Loucy (cell line): ENCODE results near the gene KIRREL1.

ENCODE experiments used
- CTCF ChIP-seq: fragments of 200-600 bp; sonication (generic); conservative IDR thresholded peaks from 2 replicates; pipeline ENCODE4 v1.5.1; 2014; ENCODE audit warnings: mild to moderate bottlenecking, antibody characterized with exemption, low read length
- EZH2phosphoT487 ChIP-seq: fragments of 200-600 bp; IDR thresholded peaks from 2 replicates; pipeline ENCODE4 v1.6.1; 2018; ENCODE audit warnings: antibody characterized with exemption, mild to moderate bottlenecking, moderate library complexity, borderline replicate concordance

- TF ChIP-seq CTCF: no peak
- TF ChIP-seq EZH2phosphoT487: no peak
These were observed 154.0 kb downstream of the KIRREL1 start for GRCh38 chr1:158147401-158147800.
